CD4-positive, alpha-beta T cell treated with Interleukin-6 at 100 ng/mL for 8 hours (primary cell): ENCODE data around the gene HPN.

Experiments
- DNase-seq: peaks from one replicate; pipeline ENCODE4 v3.0.0-alpha.2; 2020; ENCODE audit warnings: mixed read lengths, low spot score

Gene HPN

DNA sequence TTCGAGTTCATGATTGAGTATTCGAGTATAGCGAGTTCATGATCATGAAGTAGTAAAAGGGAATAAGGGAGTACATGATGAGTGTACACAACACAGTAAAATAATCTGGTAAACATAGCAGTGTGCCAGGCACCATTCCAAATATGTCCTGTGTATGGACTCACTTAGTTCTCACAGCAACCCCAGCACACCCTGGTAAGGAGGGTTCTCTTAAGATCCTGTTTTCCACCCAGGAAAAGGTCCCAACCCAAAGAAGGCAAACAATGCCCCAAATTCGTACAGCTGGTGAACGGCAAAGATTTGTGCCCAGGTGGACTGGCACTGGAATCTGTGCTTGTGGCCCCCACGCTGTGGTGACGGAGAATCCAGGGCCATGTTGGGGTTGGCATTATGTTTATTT is 21.4 kb downstream of the HPN start:
- no peak for DNase-seq

DNA sequence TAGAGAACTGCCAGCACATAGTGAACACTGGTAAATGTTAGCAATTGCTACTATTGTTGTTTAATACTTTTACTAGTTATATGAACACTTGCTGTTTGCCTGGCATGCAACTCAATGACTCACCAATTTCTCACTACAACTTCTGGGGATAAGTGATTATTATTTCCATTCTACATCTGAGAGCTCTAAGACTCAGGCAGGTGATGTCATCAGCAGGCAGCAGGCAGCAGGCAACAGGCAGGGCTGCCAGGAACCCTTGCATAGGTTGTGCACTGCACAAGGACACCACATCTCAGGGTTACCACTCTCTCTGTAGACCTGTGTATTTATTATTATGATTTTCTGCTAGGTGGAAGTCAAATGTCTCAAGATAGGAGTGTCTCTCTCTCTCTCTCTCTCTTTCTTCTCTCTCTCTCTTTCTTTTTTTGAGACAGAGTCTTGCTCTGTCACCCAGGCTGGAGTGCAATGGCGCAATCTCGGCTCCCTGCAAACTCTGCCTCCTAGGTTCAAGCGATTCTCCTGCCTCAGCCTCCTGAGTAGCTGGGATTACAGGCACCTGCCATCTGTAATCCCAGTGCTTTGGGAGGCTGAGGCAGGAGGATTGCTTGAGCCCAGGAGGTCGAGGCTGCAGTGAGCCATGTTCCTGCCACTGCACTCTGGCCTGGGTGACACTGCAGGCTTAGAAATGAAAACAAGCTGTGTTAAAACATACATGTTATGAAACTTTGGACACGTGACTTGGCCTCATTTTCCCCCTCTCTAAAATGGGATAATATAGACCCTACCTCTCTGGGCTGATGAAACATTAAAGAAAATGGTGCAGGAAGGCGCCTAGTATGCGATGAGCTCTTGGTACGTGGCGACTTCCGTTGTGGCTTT is 22.7 kb downstream of the HPN start:
- DNase-seq, result no peak

DNA sequence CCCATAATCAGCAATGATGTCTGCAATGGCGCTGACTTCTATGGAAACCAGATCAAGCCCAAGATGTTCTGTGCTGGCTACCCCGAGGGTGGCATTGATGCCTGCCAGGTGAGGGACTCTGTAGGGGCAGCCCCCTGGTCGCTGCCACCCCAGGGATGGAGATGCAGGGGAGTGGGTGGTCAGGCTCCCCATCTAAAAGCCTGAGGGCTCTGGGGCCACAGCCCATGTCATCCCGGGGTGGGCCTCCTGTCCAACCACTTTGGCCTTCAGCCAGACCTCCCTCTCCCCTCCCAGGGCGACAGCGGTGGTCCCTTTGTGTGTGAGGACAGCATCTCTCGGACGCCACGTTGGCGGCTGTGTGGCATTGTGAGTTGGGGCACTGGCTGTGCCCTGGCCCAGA is 24.1 kb downstream of the HPN start:
- DNase-seq, result no peak

DNA sequence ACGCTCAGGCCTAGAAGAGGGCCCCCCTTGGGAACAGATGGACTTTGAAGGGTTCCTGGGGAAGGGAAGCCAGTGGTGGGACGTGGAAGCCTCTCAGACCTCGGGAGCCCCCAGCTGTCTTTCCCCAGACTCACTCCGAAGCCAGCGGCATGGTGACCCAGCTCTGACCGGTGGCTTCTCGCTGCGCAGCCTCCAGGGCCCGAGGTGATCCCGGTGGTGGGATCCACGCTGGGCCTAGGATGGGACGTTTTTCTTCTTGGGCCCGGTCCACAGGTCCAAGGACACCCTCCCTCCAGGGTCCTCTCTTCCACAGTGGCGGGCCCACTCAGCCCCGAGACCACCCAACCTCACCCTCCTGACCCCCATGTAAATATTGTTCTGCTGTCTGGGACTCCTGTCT is 24.6 kb downstream of the HPN start:
- no peak for DNase-seq

DNA sequence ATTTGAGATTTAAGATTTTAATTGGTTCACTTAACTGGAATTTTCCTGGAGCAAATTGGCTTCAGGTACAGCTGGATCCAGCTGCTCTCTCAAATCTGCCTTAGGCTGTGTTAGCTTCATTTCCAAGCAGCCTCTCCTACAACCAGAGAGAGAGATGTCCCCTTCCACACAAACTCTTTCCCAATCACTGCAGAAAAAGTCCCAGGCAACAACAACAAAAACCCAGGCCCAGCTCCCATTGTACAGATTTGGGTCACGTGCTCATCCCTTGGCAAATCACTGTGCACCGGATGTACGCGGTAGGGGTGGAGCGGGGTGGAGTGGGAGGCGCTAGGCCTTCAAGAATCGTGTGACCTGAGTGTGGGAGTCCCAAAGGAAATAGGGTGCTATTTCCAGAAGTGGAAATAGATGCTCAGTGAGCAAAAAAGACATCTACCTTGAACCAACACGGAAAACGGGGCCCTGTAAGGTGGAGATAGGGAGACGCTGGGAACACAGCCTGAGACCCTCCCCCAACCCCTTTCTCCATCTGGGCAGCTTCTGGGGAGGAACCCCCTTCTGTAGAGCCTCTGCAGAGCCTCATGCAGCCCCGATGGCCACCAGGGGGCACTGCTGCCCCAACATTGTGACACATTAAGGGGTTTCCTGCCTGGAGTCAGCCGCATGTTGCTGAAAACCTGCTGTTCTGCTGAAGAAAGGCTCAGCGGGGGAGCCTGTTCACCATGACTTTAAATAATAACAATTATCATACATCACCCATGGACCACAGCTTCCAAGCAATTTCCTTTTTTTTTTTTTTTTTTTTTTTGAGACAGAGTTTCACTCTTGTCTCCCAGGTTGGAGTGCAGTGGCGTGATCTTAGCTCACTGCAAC is 25.4 kb downstream of the HPN start:
- DNase-seq, result peak; percentile 85

DNA sequence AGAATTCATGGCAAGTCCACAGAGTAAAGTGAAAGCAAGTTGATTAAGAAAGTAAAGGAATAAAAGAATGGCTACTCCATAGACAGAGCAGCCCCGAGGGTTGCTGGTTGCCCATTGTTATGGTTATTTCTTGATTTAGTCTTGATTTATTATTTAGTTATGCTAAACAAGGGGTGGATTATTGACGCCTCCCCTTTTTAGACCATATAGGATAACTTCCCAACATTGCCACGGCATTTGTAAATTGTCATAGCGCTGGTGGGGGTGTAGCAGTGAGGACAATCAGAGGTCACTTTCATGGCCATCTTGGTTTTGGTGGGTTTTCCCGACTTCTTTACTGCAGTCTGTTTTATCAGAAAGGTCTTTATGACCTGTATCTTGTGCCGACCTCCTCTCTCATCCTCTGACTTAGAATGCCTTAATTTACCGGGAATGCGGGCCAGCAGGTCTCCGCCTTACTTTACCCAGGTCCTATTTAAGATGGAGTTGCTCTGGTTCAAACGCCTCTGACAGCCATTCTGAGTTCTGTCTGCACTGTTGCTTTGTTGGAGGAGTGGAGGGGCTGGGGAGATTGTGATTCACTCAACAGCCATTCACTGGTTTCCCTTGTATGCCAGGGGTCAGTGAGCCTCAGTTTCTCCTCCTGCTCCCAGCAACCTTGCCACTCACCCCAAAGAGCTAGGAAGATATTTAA is 27.6 kb downstream of the HPN start:
- no peak for DNase-seq

DNA sequence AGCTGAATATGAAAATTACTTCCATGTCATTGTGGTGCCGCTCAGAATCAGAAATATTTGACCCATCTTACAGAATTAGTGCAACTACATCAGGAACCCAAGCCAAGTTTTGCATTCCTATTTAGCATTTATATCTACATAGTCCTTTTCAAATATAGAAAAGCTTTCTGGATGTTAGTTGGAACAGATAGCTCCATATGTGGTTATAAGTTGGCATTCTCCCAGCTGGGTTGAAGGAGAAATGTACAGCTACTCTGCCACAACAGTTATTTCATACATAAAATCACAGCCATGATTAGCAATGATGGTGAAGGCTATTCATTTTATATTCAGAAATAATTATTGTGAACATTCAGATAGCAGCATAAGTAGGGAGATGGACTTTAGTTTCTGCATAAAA is 28.2 kb downstream of the HPN start:
- no peak for DNase-seq

DNA sequence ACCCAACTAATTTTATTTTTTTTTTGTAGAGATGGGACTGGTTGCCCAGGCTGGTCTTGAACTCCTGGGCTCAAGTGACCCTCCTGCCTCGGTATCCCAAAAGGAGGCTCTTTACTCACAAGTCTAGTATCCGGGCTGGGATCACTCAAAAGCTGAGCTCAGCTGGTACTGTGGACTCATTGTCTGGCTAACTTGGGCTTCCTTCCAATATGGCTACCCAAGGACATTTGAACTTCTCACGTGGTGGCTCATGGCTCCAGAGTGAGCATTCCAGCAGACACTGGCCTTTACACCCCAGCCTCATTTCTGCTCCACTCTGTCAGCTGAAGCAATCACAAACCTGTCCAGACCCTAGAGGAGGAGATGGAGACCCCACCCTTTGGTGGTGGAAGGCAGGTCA is 28.9 kb downstream of the HPN start:
- no peak for DNase-seq

DNA sequence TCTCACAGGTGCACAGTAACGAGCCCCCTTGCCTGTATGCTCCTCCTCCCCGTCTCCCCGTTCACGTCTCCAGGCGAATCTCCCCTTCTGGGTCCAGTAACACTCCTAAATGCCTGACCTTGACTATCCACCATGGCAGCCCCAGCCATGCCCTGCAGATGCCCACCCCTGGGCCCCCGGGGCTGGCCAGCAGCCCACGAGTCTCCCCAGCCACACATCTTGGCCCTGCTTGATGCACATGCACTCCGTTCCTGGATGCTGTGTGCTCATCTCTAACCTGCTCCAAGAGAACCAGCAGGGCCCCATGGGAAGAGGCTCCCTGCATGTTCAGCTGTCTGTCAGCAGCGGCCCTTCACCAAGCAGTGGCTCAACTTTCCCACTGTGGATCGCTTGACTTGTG is 32.0 kb downstream of the HPN start:
- no peak for DNase-seq

DNA sequence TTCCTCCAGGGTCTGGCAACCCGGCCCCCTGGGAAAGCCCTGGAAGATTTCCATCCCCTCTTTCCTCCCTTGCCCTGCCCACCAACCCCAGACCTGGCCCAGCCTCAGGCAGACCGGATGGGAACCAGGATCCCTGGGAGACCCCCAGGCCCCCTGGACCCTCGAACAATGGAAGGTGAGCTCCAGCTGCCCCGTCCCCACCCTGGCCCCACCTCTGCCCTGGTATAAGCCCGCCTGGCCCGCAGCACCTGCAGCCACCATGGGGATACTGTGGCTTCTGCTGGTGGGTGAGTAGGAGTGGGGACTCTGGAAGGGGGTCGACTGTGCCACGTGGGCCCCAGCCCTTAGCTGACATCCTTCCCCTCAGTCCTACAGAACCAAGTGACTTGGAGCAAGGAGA is 32.4 kb downstream of the HPN start:
- no peak for DNase-seq

DNA sequence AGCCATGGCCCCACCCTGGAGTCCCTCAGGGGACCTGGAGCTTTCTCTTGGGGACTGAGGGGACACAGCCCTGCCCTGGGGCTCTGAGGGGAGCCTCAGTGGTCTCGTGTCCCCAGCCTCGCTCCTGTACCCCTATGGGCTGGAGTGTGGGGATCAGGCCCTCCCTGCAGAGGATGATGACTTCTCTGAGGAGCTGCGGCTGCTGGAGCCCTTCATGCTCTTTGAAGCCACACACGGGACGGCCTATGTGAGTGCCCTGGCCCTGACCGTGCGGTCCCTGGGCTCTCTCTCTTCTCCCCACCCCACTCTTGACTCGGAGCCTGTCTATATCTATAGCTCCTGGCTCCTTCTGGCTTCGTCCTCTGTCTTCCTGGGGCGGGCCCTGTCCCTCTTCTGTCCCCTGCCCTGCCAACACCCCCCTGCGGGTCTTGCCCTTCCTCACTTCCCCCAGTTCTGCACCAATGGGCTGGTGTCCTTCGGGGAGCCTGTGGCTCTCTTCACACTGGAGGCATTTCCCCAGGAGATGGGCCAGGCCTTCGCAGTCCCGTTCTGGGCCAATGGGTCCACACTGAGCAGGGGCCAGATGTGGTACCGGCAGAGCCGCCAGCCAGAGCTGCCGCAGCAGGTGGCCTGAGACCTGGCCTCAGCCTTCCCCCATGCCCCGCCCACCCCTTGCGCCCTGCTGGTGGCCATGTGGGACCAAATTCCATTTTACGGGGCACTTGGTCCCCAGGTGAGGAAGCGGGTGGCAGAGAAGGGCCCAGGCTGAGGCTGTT is 33.1 kb downstream of the HPN start:
- DNase-seq, result no peak

DNA sequence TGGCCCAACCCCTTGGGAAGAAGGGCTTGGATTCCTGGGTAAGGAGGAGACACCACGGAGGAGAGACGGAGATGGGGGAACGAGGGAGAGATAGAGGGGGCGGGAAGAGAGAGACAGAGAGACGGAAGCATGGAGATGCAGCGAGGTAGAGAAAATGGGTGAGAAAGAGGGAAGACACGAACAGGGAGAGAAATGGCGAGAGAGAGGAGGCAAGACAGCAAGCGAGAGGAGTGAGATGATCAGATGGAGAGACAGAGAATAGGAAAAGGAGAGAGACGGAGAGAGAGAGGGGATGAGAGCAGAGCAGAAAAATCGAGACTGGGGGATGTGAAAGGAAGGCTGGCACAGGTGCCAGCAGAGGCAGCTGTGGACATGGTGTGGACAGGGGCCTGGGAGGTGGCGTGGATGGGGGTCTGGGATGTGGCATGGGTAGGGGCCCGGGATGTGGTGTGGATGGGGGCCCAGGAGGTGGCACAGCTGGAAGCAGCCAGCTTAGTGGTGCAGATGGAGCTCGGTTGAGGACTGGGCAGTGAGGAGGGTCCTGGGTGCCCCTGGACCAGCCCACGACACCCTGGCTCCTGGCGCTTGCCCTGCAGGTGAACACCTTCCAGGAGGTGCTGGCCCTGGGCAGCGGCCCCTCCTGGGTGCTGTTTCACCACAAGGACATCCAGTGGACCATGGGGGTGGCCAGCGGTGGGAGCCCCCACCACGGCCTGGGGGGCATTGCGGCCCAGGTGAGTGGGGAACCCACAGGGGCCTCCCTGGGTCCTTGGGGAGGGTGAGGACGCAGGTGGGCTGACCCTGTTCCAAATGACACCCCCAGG is 33.9 kb downstream of the HPN start:
- no peak for DNase-seq

DNA sequence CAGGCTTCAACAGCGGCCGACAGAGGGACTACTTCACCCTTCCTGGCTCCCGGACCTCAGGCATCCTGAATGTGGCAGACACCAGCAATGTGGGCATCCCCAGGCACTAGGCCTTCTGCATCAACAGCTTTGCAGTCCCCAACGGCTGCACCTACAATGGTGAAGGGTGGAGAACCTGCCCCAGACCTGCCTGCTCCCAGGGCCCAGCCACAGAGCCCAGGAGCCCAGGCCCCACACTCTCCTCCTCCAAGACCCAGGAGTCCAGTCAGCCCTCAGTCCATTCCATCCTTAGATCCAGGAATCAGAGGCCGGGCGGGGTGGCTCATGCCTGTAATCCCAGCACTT is 34.5 kb downstream of the HPN start:
- no peak for DNase-seq

DNA sequence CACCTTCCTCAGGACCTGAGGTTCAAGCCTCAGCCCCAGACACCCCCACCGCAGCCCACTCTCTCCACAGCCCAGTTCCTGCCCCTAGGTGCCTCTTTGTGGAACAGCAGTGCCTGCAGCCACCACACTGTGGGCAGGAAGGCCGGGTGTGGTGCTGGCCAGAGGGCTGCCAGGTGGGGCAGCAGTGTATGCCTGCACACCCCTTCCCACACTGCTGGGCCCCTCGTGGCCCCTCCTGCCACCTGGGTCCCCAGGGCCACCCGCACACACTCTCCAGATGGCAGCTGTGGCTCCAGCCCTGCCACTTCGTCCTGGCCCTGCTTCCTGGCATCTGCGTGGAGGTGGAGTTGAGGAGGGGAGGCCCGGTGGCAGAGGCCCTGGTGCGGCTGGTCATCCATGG is 35.1 kb downstream of the HPN start:
- DNase-seq, result no peak

DNA sequence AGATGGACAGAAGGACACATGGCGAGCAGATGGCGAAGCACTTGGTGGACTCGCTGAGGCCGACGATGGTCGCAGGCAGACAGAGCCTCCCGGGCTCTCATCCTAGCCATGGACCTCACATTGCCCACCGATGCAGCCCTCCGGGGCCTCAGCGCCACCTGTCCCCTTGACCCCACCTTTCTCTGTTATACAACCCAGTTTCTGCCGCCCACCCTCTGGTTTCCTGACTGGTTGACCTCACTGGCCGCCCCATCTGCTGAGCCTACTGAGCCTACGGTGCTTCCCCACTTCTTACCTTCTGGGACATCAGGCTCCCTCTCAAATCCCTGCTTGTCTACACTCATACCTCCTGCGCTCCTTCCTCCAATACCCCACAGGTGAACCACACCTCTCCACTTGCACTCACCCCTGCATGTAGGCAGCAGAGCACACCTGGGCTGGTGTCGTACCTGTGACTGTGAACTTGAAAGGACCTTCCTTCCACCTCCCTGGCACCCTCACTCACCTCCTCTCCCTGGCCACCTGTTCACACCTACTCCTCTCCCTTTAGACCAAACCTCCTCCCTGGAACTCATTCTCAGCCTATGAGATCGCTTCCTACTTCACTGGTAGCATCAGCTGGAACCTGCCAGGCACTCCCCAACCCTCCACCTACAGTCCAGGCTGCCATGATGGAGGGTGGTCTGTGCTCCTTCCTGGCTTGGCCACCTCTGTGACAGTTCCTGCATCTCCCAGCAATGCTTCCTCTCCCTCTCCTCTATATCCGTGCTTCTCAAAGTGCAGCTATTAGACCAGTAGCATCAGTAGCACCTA is 36.1 kb downstream of the HPN start:
- DNase-seq, result no peak

DNA sequence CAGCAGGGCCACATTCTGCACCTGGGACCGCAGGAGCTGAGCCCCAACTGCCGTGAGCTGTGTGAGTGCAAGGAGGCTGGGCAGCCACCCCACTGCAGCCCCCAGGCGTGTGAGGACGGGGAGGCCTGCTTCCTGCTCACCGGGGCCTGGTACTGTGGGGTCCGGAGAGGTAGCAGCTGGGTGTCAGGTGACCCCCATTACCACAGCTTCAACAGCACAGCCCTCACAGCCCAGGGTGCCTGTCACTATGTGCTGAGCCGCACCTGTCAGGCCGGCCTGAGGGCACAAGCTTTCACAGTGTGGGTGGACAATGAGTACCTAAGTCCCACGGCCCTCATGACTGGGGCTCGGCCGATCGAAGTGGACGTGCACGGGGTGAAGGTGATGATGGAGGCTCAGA is 38.3 kb downstream of the HPN start:
- no peak for DNase-seq

DNA sequence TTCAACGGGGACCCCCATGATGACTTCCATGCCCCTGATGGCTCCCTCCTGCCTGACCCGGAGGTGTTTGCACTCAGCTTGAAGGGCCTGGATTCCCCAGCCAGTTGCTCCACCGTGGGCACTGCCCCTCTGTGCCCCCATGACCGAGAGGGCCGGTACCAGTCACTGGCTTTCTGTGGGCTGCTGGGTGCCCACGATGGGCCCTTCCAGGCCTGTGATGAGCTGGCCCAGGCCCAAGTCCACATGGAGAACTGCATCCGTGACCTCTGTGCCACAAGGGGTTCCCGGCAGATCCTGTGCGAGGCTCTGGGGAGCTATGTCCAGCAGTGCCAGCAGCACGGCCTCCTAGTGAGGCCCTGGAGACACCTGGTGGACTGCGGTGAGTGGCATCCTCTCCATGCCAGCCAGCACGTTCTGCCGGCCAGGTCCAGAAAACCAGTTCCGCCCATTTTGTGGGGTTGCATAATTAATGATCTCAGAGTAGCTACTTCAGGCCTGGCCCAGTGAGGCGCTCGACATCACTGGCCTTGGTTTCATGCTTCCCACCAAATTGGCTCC is 39.2 kb downstream of the HPN start:
- no peak for DNase-seq

DNA sequence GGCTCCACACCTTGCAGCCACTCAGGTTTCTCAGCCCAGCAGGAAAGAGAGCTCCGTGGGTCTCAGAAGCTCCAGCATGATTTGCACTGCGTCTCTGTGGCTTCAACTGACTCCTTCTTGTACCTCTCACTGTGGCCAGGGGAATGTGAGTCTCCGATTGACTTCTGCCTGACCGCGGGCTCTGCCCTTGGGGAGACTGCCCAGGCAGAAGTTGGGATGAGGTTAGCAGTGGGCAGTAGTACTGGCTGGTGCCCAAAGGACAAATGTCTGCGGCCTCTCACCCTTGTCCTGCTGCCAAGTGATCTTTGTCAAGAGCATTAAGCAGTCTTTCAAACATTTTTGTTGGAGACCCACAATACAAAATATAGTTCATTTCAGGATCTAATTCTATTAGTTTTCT is 39.7 kb downstream of the HPN start:
- no peak for DNase-seq

DNA sequence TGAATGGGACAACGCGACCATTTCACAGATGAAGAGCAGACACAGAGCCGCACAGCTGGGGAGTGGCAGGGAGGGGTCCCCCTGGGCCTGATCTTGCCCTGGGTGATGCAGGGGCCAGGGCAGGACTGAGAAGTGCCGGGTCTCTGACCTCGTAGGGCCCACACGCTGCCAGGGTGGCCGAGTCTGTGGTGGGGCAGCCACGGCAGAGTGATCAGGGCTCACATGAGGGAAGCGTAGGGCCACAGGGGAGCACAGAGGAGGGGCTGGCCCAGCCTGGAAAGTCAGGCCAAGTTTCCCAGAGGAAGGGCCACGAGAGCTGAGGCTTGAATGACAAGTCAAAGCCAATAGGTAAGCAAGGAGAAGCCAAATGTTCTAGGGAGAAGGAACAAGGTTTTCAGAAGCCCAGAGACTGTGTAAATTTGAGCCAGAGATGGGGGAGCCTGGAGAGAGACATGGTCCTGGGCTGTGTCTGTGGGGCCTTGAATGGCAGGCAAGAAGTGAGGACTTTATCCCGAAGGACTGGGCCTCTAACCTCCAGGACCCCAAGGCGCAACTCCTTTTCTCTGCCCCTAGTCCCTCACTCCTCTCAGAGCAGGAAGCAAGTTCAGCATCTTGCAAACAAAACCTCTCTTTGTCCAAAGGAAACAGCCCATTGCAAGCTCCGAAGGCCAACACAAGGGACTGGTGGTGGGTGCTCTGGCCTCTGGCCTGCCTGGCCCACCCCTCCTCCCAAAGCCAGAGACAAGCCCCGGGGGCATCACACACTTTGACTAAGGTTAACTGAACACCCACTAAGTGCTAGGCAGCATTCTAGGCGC is 42.4 kb downstream of the HPN start:
- no peak for DNase-seq
